Activated CD8-positive, alpha-beta memory T cell treated with anti-CD3 and anti-CD28 coated beads, Interleukin-2, amount 50 U/mL, for 1 hour (primary cell): ENCODE data around the gene PRRC2B.

Experiments
- DNase-seq: peaks from one replicate; pipeline ENCODE4 v3.0.0-alpha.2; 2020; ENCODE audit errors: extremely low read depth

PRRC2B gene

GRCh38 chr9:131516930-131517329, 123.0 kb downstream of the PRRC2B start:
- DNase-seq = no peak

- DNase-seq = no peak
Measured at GRCh38 chr9:131517761-131518190, 123.9 kb downstream of the PRRC2B start.

GRCh38 chr9:131518553-131518952, 124.7 kb downstream of the PRRC2B start:
- DNase-seq = no peak

- DNase-seq = no peak
Measured at GRCh38 chr9:131520503-131520902, 126.6 kb downstream of the PRRC2B start.

GRCh38 chr9:131521203-131521602, 127.3 kb downstream of the PRRC2B start:
- no peak for DNase-seq

- DNase-seq = no peak
Measured at GRCh38 chr9:131521822-131522221, 127.9 kb downstream of the PRRC2B start.

- no peak for DNase-seq
Measured at GRCh38 chr9:131522257-131523085, 128.6 kb downstream of the PRRC2B start.

GRCh38 chr9:131523086-131523388, 129.2 kb downstream of the PRRC2B start:
- no peak for DNase-seq

- no peak for DNase-seq
Measured at GRCh38 chr9:131523451-131524435, 129.9 kb downstream of the PRRC2B start.

- DNase-seq = no peak
Measured at GRCh38 chr9:131524665-131525315, 130.9 kb downstream of the PRRC2B start.

- no peak for DNase-seq
Measured at GRCh38 chr9:131525643-131526565, 132.0 kb downstream of the PRRC2B start.

GRCh38 chr9:131528186-131528585, 134.3 kb downstream of the PRRC2B start:
- DNase-seq = no peak

GRCh38 chr9:131528886-131529505, 135.1 kb downstream of the PRRC2B start:
- DNase-seq = no peak

- no peak for DNase-seq
Measured at GRCh38 chr9:131529597-131530545, 136.0 kb downstream of the PRRC2B start.

- no peak for DNase-seq
Measured at GRCh38 chr9:131530546-131530919, 136.6 kb downstream of the PRRC2B start.

GRCh38 chr9:131530920-131531832, 137.3 kb downstream of the PRRC2B start, which contains the start of gene UCK1:
TSS of gene UCK1 (minus strand) at chr9:131531263. CDS start at chr9:131531174, 89 bp downstream.
- DNase-seq = peak; percentile 36

- DNase-seq = no peak
Measured at GRCh38 chr9:131534721-131535237, 140.9 kb downstream of the PRRC2B start.

- no peak for DNase-seq
Measured at GRCh38 chr9:131537946-131538345, 144.1 kb downstream of the PRRC2B start.
